ELR (cell line): Measurements from ENCODE around the gene PPM1L.

Experiments
- DNase-seq: peaks from one replicate; pipeline ENCODE4 v3.0.0-alpha.2; 2015; ENCODE audit warnings: low read depth

PPM1L gene

GRCh38 chr3:161100994-161101393, 345.0 kb downstream of the PPM1L start:
- DNase-seq: no peak

- DNase-seq: no peak
These were observed 345.6 kb downstream of the PPM1L start for GRCh38 chr3:161101609-161102008.

DNA sequence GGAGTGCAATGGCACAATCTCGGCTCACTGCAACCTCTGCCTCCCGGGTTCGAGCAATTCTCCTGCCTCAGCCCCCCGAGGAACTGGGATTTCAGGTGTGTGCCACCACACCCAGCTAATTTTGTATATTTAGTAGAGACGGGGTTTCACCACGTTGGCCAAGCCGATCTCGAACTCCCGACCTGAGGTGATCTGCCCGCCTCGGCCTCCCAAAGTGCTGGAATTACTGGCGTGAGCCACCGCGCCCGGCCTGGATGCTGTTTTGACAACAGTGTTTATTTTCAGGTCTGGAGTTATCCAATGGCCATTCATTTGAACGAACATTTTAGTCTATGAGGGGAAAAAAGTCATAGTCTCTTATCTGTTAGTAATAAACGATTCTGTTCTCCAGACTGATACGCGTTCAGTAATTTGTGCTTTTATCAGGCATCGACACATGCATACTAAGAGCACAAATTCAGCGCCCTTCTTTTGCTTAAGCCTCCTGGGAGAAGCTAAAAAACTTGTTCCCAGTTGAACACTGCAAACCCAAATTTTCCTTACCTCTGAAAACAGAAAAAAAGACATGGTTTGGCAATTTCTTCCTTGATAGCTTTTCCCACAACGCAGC, 347.9 kb downstream of the PPM1L start:
- no peak for DNase-seq

GRCh38 chr3:161104561-161105551, 348.8 kb downstream of the PPM1L start, which contains the start of gene B3GALNT1:
TSS of gene B3GALNT1 (minus strand) at chr3:161105349. CDS start at chr3:161086754, 18,595 bp downstream.
- DNase-seq: peak; percentile 48

GRCh38 chr3:161107311-161107710, 351.3 kb downstream of the PPM1L start:
- no peak for DNase-seq

GRCh38 chr3:161108840-161109239, 352.8 kb downstream of the PPM1L start:
- DNase-seq: peak; percentile 69

GRCh38 chr3:161117646-161118045, 361.6 kb downstream of the PPM1L start:
- DNase-seq: no peak

DNA sequence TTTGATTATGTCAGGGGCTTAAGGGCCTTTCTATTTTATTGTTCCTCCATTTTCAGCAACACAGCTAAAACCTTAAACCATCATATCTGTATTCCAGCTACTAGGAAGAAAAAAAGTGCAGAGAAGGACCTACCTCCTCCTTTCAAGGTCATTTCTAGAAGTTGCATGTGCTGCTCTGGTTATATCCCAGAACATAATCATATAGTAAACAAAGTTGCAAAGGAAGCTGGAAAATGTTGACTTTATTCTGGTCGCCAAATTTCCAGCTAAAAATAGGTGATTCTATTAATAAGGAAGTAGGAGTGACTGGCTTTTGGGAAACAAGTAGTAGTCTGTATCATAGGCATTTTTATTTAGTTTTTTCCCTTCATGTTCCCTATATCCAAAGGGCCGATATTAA, 370.5 kb downstream of the PPM1L start:
- DNase-seq: no peak
